Measurements from ENCODE around the gene TMPRSS9. TPM values are rescaled to one million over a fixed set of nuclear protein-coding genes. Genes with fewer than 3 reads are reported as not detected.
"Not testable (repeated sequence)": the region's sequence is repeated elsewhere in the genome, so short reads cannot be mapped to it uniquely, and the experiment has no call there.

TMPRSS9 gene
- total RNA-seq, 2 experiments from 2014 or later = not detected

DNA sequence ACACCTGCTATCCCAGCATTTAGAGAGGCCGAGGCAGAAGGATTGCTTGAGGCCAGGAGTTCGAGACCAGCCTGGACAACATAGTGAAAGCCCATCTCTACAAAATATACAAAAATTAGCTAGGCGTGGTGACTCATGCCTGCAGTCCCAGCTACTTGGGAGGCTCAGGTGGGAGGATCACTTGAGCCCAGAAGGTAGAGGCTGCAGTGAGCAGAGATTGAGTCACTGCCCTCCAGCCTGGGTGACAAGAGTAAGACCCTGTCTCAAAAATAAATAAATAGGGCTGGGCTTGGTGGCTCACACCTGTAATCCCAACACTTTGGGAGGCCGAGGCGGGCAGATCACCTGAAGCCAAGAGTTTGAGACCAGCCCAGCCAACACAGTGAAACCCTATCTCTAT lies 103.6 kb downstream of the TMPRSS9 start:
- CTCF ChIA-PET = interaction anchor here (0.6 to 1.5 kb wide), 2 partner anchors 147 to 150 kb away, joined by 3 read pairs; no protein-coding TSS in a partner anchor
- not testable (repeated sequence) for DNase-seq; H3K27ac Mint-ChIP-seq; H3K36me3 Mint-ChIP-seq (ENCODE audit: low read depth); H3K9me3 Mint-ChIP-seq; H3K4me1 Mint-ChIP-seq (ENCODE audit: low read depth); H3K27me3 Mint-ChIP-seq (ENCODE audit: low read depth)
- intact Hi-C loops (cut with micrococcal nuclease) = loop anchor here (5.0 kb wide), 1 partner anchor 301 kb away; the partner anchor contains the start of gene DOT1L
- H3K4me3 Mint-ChIP-seq = peak overlapping the region; percentile 45

DNA sequence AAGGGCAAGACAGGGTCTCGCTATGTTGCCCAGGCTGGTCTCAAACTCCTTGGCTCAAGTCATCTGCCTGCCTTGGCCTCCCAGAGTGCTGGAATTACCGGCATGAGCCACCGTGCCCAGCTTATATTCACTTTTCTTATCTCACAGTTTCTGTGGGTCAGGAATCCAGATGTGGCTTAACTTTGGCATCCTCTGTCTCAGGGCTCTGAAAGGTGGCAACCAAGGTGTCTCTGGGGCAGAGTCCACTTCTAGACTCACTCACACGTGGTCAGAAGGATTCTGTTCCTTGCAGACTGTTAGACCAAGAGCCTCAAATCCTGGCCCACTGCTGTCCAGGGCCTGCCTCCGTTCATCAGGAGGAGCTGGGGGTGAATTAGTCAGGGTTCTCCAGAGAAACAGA lies 104.3 kb downstream of the TMPRSS9 start:
- Mint-ChIP-seq H3K36me3 (ENCODE audit: low read depth) (no peaks in the 10 kb centered on the region), H3K27ac (no peak overlapping the region), H3K27me3 (ENCODE audit: low read depth) (peaks cover 2% of the 10 kb centered on the region), H3K4me1 (ENCODE audit: low read depth) (peaks cover 11% of the 10 kb centered on the region), H3K4me3 (no peak overlapping the region), H3K9me3 (no peaks in the 10 kb centered on the region)
- intact Hi-C loops (cut with micrococcal nuclease) = loop anchor here (5.0 kb wide), 1 partner anchor 302 kb away; the partner anchor contains the start of gene DOT1L
- no peak for DNase-seq
- CTCF ChIA-PET = interaction anchor here (0.6 to 1.5 kb wide), 3 partner anchors 12 to 149 kb away, joined by 3 to 7 read pairs (median 3); partner anchors contain the start of gene GADD45B

DNA sequence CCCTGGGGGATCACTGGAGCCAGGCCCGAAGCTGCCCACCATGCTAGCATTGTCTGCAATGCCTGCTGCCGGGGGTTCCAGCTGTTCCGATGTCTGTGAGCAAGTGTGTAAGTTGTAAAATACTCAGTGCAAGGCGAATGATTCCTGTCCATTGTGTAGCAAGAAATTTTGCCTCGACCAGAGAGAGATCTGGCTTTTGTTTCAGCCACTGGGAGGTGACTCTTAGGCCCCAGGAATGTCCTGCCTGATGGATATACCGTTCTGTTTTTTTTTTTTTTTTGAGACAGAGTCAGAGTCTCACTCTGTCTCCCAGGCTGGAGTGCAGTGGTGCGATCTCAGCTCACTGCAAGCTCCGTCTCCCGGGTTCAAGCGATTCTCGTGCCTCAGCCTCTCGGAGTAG lies 108.5 kb downstream of the TMPRSS9 start:
- no peak for DNase-seq
- CTCF ChIA-PET = interaction anchor here (1.2 to 2.0 kb wide), 4 partner anchors 143 to 168 kb away, joined by 3 to 6 read pairs (median 6); no protein-coding TSS in a partner anchor
- intact Hi-C loops (cut with micrococcal nuclease) = no loop called here
- H3K4me3 Mint-ChIP-seq = no peak overlapping the region
- H3K27ac Mint-ChIP-seq = no peak overlapping the region
- H3K9me3 Mint-ChIP-seq = no peaks in the 10 kb centered on the region
- peaks cover 11% of the 10 kb centered on the region for H3K4me1 Mint-ChIP-seq (ENCODE audit: low read depth)
- H3K27me3 Mint-ChIP-seq (ENCODE audit: low read depth) = no peaks in the 10 kb centered on the region
- H3K36me3 Mint-ChIP-seq (ENCODE audit: low read depth) = no peaks in the 10 kb centered on the region

DNA sequence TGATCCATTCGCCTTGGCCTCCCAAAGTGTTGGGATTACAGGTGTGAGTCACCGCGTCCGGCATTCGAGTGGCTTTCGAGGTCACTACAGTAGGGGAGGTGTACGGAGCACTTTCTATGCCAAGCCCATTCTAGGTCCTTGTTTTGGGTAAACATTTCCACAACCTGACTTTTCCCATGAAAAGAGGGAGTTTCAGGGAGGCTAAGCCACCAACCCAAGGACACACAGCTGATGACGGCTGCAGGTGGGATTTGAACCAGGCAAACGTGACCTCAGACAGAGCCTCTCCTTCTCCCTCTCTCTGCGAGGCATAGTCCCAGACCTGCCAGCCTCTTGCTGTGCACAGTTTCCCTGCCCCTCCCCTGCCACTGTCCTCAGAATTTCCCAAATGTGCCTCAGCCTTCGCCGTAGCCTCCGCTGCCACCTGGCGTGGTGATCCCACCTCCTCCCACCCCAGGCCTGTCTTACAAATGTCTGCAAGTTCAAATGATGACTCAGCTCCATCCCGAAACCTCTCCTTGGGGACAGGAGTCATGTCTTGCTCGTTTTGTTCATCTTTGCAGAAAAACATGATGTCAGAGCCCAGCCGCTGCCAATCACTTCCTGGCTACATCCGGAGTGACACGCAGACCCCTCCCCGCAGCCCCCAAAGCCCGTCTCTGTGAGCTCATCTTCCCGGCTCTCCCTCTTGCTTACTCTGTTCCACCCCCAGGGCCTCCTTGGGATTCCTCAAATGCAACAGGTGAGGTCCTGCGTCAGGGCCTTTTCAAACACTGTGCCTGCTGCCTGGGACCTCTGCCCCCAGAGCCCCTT lies 109.2 kb downstream of the TMPRSS9 start:
- no peaks in the 10 kb centered on the region for H3K36me3 Mint-ChIP-seq (ENCODE audit: low read depth)
- H3K27me3 Mint-ChIP-seq (ENCODE audit: low read depth) = no peaks in the 10 kb centered on the region
- H3K9me3 Mint-ChIP-seq = no peaks in the 10 kb centered on the region
- peak; percentile 83 for DNase-seq
- H3K4me3 Mint-ChIP-seq = no peak overlapping the region
- peak overlapping the region; percentile 61 for H3K27ac Mint-ChIP-seq
- CTCF ChIA-PET = interaction anchor here (0.7 to 2.8 kb wide), 7 partner anchors 142 to 270 kb away, joined by 3 to 17 read pairs (median 6); partner anchors contain the start of gene SLC39A3
- peaks cover 11% of the 10 kb centered on the region for H3K4me1 Mint-ChIP-seq (ENCODE audit: low read depth)
- intact Hi-C loops (cut with micrococcal nuclease) = no loop called here

DNA sequence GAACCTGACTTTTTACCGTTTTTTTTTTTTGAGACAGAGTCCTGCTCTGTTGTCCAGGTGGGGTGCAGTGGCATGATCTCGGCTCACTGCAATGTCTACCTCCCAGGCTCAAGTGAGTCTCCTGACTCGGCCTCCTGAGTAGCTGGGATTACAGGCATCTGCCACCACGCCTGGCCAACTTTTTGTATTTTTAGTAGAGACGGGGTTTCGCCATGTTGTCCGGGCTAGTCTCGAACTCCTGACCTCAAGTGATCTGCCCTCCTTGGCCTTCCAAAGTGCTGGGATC lies 109.8 kb downstream of the TMPRSS9 start:
- H3K9me3 Mint-ChIP-seq; H3K36me3 Mint-ChIP-seq (ENCODE audit: low read depth); H3K27me3 Mint-ChIP-seq (ENCODE audit: low read depth); DNase-seq; H3K4me3 Mint-ChIP-seq: not testable (repeated sequence)
- CTCF ChIA-PET = interaction anchor here (1.3 to 2.8 kb wide), 4 partner anchors 141 to 178 kb away, joined by 4 to 17 read pairs (median 6); no protein-coding TSS in a partner anchor
- H3K4me1 Mint-ChIP-seq (ENCODE audit: low read depth) = peaks cover 12% of the 10 kb centered on the region
- intact Hi-C loops (cut with micrococcal nuclease) = loop anchor here (10.0 kb wide), 1 partner anchor 315 kb away; the partner anchor contains the start of genes SGTA and THOP1
- peak overlapping the region; percentile 61 for H3K27ac Mint-ChIP-seq

DNA sequence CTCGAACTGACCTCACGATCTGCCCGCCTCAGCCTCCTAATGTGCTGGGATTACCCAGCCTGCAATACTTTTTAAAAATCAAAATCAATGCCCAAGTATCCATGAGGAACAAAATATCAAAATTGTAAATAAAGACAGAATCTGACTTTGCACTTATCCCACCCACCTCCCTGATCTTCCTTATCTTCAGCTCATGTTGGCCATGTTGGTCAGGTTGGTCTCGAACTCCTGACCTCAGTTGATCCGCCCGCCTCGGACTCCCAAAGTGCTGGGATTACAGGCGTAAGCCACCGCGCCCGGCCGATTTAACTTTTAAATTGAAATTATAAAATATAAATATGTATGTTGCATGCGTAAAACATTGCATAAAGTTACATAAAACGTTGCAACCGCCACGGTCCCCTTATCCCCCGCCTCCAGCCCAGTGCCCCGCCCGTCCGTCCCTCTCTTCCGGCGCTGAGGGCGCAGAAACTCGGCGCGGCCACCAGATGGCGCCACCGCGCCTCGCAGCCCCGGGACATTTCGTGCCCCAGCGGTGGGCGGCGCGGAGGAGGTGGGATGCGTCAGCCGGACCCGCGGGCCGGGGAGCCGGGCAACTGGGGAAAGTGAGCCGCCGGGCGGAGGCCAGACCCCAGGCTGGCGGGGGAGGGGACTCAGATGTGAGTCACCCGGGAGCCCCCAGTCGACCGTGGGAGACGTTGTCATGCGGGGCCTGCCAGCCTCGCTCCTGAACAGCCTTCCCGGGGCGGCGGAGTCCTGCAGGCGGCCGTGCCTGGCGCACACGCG lies 114.4 kb downstream of the TMPRSS9 start:
- DNase-seq = peak; percentile 87
- Mint-ChIP-seq H3K4me1 (ENCODE audit: low read depth) (peaks cover 20% of the 10 kb centered on the region), H3K27ac (peak overlapping the region; percentile 75), H3K9me3 (no peaks in the 10 kb centered on the region), H3K27me3 (ENCODE audit: low read depth) (no peaks in the 10 kb centered on the region), H3K4me3 (peak overlapping the region; percentile 99), H3K36me3 (ENCODE audit: low read depth) (peaks cover 28% of the 10 kb centered on the region)
- CTCF ChIA-PET = interaction anchor here (0.8 to 4.2 kb wide), 13 partner anchors 78 to 165 kb away, joined by 3 to 66 read pairs (median 4); no protein-coding TSS in a partner anchor
- intact Hi-C loops (cut with micrococcal nuclease) = loop anchor here (1.0 to 10.0 kb wide), 7 partner anchors 69 to 310 kb away; partner anchors contain the start of genes SGTA and THOP1

DNA sequence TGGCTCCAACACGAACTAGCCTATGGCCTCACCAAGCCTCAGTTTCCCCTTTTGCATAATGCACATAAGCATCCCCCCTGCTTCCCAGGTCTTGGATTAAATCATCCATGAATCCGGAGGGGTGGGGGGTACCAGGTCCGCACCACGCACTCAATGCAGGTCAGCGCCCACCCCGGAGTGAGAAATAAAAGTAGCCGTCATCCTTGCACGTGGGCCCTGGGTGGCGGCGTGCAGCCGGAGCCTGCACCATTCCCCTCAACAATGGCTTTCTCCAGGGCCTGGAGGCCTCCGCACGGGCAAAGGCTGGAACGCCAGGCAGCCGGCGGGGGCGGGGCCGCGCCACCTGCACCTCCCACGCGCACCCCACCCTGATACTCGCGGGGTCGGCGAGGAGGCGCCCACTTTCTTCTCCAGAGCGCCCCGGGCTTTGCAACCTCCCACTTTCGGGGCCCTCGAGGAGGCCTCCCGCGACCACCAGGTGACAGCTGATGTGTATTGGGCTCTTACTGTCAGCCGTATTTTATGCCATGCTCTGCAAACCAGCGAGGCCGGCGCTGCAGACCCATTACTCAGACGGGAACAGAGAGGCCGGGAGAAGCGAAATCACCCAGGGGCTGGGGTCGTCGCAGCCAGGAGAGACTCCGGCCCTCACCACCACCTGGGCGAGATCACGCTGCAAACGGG lies 115.1 kb downstream of the TMPRSS9 start:
- Mint-ChIP-seq H3K4me1 (ENCODE audit: low read depth) (peaks cover 22% of the 10 kb centered on the region), H3K27me3 (ENCODE audit: low read depth) (no peaks in the 10 kb centered on the region), H3K4me3 (peak overlapping the region; percentile 99), H3K36me3 (ENCODE audit: low read depth) (peaks cover 28% of the 10 kb centered on the region), H3K9me3 (no peaks in the 10 kb centered on the region), H3K27ac (peak overlapping the region; percentile 81)
- DNase-seq = peak; percentile 90
- intact Hi-C loops (cut with micrococcal nuclease) = loop anchor here (1.0 to 10.0 kb wide), 4 partner anchors 68 to 310 kb away; partner anchors contain the start of genes SGTA and THOP1
- CTCF ChIA-PET = interaction anchor here (1.0 to 4.2 kb wide), 7 partner anchors 10 to 162 kb away, joined by 4 to 66 read pairs (median 7); no protein-coding TSS in a partner anchor

Small RNA genes within 50 kb of the gene (microRNA-seq; reads per million reads assigned to microRNA genes)
- 3.3 reads per million for gene MIR7108 (ENCODE audit: borderline microRNAs expressed, borderline replicate concordance)

Other genes with a start within 250 kb of the TMPRSS9 start
- gene AP3D1, start 208.7 kb upstream of the TMPRSS9 start, total RNA-seq = 10 to 100 TPM; 60.5 to 64.2 TPM
- gene DOT1L, start 196.3 kb upstream of the TMPRSS9 start, total RNA-seq = 10 to 100 TPM; 48.7 to 55.0 TPM
- gene PLEKHJ1, start 123.9 kb upstream of the TMPRSS9 start, total RNA-seq = 10 to 100 TPM; 56.9 to 60.6 TPM
- 100 to 1,000 TPM; 154 to 158 TPM for gene SF3A2, start 123.4 kb upstream of the TMPRSS9 start, total RNA-seq
- gene AMH, start 110.9 kb upstream of the TMPRSS9 start, total RNA-seq = 1 to 10 TPM; 2.6 to 4.0 TPM
- gene JSRP1, start 103.8 kb upstream of the TMPRSS9 start, total RNA-seq = under 1 TPM; 0.55 to 0.81 TPM
- gene PEAK3, start 78.1 kb upstream of the TMPRSS9 start, total RNA-seq = not detected
- gene LINGO3, start 52.1 kb upstream of the TMPRSS9 start, total RNA-seq = not detected
- 100 to 1,000 TPM; 162 to 164 TPM for gene LSM7, start 31.7 kb upstream of the TMPRSS9 start, total RNA-seq
- 10 to 100 TPM; 56.8 to 59.6 TPM for gene SPPL2B, start 31.6 kb upstream of the TMPRSS9 start, total RNA-seq
- 10 to 100 TPM; 67.3 to 70.8 TPM for gene TIMM13, start 67.3 kb downstream of the TMPRSS9 start, total RNA-seq
- 100 to 1,000 TPM in 1 of 2 experiments, 10 to 100 TPM in 1; 97.7 to 101 TPM for gene LMNB2, start 96.7 kb downstream of the TMPRSS9 start, total RNA-seq
- gene GADD45B, start 115.9 kb downstream of the TMPRSS9 start, total RNA-seq = 100 to 1,000 TPM; 107 to 112 TPM

Data from activated naive CD4-positive, alpha-beta T cell treated with anti-CD3 and anti-CD28 coated beads for 36 hours (primary cell).